Mesenteric fat pad (tissue), 1 donor: ENCODE results near the gene NAT9. TPM values are rescaled to one million over a fixed set of nuclear protein-coding genes. Genes with fewer than 3 reads are reported as not detected.

Experiments used
- DNase-seq: peaks from one replicate; pipeline ENCODE4 v3.0.0-alpha.2; 2020; ENCODE audit warnings: low spot score
- total RNA-seq: library from RNA; stranded (reverse); fragmentation: NEBNext Ultra II Directional; extraction: Animal tissue kit (Norgen Biotek cat#: 25700); gene quantifications from one replicate; pipeline ENCODE4 v1.2.1, GENCODE V29; 2021
- donor health status: DM: yes; HTN: yes; CAD: no.

The NAT9 gene
- total RNA-seq, 1 donor from 2014 or later, result 37.8 TPM

DNA sequence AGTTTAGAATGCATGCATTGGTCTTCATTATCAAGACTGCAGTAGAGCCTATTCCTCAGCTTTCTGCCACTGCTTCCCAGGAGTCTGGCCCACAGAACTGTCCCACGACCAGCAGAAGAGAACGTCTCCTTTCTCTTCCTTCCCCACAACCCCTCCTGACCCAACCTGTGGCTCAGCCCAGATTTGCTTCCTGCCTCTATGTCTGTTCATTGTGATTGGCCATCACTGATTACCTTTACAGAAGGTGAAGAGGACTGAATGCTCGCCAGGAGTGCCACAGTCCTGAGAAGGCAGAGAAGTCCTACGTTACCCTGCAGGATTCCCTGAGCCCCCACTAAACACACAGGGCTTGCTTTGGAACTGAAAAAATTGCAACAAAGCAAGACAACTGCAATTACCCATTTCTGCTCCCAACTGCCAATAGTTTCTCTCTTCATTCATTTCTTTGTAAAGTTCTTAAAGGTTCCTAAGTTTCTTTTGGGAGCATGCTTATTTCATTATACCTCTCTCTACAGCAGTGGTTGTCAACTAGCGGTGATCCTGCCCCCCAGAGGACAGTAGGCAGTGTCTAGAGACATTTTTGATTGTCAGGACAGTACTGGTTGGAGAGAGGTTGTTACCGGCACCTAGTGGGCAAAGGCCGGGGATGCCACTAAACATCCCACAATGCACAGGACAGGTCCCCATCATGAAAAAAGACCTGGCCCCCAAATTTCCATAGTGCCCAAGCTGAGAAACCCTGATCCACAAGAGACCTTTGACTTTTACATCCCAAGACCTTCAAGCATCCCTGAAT lies 4.5 kb upstream of the NAT9 start:
- DNase-seq, result no peak

- no peak for DNase-seq
Measured at GRCh38 chr17:74779948-74780400, 3.8 kb upstream of the NAT9 start.

GRCh38 chr17:74779501-74779900 lies 3.4 kb upstream of the NAT9 start:
- no peak for DNase-seq

- no peak for DNase-seq
Measured at GRCh38 chr17:74778960-74779359, 2.8 kb upstream of the NAT9 start.

- DNase-seq, result no peak
Measured at GRCh38 chr17:74777901-74778515, 1.9 kb upstream of the NAT9 start.

DNA sequence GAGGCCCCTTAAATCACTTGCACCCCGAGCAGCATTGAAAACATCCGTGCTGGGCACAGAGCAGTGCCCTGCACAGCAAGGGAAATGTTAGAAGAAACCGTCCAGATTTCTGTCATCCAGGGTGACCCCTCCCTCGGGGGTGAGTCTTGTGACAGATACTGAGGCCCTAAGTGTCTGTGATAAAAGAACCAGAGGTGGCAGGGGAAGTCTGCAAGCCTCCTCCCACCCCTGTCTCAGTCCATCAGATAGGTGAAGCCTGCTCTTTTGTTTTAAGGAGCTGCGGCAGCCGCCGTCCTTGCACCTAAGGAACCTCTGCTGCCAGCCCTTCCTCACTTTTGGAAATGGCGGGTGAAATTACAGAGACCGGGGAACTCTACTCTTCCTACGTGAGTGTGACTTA lies 845 bp upstream of the NAT9 start:
- DNase-seq, result no peak

GRCh38 chr17:74775409-74776043 lies 619 bp downstream of the NAT9 start:
- no peak for DNase-seq

DNA sequence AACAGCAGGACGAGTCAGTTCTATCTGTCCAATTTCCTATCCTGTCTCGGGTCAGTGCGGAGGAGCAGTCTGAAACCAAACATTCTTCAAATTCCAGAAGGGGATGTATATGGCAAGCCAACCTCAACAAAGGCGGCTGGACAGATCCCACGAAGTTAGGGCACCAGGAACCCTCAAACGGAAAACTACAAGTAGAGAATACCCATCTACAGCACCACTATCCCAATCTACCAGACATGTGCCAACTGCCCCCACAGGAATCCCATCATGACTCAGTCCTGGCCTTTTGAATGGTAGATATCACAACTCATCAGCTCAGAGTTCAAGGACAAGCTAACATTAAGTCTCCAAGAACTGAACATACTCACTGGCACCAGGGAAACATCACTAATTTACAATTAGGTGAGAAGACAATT lies 2.3 kb downstream of the NAT9 start:
- DNase-seq, result no peak

DNA sequence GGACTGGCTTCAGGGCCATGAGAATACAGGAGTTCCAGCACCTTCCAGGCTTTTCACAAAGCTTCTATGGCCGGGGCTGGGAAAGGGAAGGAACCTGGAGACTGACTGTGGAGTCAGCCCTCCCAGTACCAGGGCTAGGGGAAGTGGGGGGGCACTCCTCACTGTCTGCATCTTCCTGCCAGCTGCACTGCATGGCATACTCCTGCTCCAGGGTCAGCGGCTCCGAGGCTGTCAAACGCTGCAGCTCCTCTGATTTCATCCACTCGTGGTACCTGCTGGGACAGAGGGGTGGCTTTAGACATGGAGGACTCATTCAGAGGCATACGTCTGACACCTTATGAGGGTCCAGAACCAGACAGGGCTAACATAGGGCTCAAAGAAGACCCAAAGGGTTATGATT lies 2.7 kb downstream of the NAT9 start:
- DNase-seq, result no peak

DNA sequence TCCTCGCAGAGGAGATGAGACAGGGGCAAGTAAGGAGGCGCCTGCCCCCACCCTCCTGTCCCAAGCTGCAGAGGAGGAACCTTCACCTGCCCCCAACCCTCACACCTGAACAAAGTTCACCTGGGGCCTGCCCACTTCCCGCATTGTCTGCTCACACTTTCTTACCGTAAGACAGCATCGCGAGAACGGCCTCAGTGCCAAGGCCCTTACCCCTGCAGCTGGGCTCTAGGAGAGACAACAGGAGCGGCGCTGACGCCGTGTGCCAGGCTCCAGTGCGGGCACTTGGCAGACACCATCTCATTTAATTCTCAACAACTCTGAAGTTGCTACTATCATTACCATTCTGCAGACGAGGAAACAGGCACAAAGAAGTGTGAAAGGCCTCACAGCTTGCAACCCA lies 4.1 kb downstream of the NAT9 start:
- DNase-seq, result no peak

DNA sequence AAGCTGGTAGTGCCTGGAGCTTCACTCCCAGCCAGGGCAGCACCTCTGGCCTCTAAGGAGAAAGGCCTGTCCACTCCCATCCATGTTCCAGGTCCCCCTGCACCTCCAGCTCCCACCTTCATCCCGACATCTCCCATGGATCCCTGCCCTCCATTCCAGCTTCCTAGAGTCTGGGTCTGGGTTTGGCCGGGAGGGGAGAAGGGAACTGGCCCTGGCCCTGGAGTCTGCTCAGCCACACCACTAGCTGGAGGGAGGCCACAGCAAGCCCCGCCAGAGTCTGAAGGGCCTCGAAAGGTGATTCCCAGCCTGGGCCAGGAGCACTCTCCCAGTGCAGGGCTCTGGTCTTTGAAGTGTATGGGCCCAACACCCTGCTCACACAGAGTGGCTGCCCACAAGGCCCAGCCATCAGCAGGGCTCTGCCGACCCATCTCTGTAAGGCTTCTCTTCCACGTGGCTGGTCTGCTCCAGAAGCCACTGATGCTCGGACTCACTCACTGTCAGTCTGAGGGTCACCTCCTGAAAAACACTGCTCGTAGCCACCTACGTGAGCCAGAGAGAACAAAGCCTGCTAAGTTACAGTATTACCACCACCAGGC lies 4.7 kb downstream of the NAT9 start:
- DNase-seq, result no peak

DNA sequence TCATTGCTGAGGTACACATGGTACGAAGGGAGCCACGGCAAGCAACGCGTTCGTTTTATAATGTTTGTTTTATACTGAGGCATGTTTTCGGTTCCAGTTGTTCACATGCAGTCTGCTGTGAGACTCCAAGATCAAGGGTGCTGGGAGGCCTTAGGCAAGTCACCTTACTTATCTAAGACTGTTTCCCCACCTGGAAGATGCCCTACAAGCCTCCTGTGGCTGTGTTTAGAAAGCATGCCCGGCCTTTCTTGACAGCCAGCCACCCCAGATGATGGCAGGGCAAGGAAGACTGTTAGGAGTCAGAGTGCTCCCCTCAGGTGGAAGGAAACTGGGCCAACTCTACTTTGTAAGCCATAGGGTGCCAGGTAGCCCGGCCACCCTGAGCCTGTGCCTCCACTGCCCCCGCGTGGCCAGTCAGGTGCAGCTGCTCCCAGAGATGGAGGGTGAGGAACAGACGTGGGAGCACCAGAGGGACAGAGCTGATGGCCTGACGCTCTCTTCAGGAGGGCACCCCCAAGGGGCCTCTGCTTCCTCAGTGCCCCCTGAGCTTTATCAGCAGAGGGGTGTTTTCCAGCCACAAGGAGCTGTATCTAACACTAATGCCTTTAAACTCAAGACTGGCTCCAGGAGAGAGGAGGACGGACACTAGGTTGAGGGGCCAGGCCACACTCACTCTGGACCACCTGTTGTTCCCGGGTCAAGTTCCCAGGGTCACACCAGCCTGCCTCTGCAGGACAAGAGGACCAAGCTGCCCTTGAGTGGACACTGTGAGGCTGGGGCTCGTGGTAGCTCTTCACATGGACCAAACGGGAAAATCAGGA lies 5.4 kb downstream of the NAT9 start:
- no peak for DNase-seq

- no peak for DNase-seq
Measured at GRCh38 chr17:74769856-74770497, 6.2 kb downstream of the NAT9 start.

GRCh38 chr17:74769266-74769855 lies 6.8 kb downstream of the NAT9 start:
- DNase-seq, result no peak

DNA sequence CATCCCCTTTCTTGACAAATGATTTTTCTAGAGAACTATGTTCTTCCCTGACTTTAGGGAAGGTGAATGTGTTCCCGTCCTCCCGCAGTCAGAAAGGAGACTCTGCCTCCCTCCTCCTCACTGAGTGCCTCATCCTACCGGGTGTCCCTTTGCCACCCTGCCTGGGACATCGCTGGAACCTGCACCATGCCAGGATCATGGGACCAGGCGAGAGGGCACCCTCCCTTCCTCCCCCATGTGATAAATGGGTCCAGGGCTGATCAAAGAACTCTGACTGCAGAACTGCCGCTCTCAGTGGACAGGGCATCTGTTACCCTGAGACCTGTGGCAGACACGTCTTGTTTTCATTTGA lies 7.4 kb downstream of the NAT9 start:
- no peak for DNase-seq

DNA sequence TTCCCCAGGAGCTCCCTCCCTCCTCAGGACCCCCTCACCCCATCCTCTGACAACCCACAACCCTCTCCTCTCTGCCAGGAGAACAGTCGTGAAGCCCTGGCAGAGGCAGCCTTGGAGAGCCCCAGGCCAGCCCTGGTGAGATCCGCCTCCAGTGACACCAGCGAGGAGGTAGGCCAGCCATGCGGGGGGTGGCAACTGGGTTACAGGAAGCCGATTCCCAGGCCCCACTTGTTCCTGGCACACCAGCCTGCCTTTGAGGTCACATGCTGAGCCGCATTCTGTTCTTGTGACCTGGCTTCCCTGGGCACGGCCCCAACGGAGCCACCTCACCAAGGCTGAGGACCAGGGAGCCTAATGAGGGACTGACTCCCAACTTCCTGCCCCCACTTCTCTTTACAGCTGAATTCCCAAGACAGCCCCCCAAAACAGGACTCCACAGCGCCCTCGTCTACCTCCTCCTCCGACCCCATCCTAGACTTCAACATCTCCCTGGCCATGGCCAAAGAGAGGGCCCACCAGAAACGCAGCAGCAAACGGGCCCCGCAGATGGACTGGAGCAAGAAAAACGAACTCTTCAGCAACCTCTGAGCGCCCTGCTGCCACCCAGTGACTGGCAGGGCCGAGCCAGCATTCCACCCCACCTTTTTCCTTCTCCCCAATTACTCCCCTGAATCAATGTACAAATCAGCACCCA lies 7.9 kb downstream of the NAT9 start:
- DNase-seq, result no peak

DNA sequence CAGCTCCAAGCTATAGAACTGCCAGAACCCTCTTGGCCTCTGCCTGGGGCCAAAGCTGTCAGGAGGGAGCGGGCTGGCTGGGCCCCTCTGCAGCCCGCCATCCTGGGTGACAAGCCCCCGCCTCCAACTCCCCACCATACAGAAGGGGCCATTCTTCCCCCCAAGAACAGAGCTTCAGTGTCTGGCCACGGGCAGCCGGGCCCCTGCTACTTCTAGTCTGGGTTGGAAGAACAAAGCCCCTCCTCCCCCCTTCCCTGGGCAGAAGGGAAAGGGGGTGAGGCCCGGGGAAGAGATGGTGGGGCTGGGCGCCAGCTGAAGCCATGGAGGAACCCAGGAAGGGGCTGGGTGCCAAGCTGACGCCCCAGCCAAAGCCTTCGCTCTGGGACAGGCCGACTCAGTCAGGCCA lies 9.0 kb downstream of the NAT9 start:
- no peak for DNase-seq

DNA sequence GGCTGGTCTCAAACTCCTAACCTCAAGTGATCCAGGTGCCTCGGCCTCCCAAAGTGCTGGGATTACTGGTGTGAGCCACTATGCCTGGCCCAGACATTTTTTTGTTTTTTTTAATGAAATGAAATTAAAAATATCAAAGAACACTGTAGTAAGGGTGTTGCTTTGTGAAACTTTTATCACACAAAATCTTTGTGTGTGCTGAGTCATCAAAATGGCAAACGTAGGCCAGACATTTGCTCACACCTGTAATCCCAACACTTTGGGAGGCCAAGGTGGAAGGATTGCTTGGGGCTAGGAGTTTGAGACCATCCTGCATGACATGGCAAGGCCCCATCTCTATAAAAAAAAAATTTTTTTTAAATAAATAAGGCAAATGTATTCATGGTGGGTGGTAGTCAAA lies 9.7 kb downstream of the NAT9 start:
- no peak for DNase-seq

GRCh38 chr17:74764751-74765286 lies 11.3 kb downstream of the NAT9 start:
- no peak for DNase-seq
